ENCODE measurements around the gene OLFML3.

OLFML3 gene

GRCh38 chr1:113977906-113978305, 1.4 kb upstream of the OLFML3 start:
- ChIA-PET CTCF (interaction anchor here (0.7 to 7.7 kb wide), 19 partner anchors 13 to 1075 kb away, joined by 3 to 99 read pairs (median 4); partner anchors contain the start of gene SYT6), POLR2A (no interaction called here)
- Histone ChIP-seq H3K36me3 (ENCODE audit: control insufficient read depth in 2 of 2, insufficient read depth in 1 of 2, low read length in 2 of 2) (peaks cover 0 to 23% of the 10 kb centered on the region in 2 experiments; a peak in 1 of 3 replicates), H3K9me3 (ENCODE audit: control insufficient read depth, insufficient read depth, low read depth, low read length) (no peaks in the 10 kb centered on the region), H3K4me3 (ENCODE audit: low read depth, low read length) (no peak overlapping the region), H3K27ac (ENCODE audit: extremely low read depth, low read depth, low read length) (no peak overlapping the region), H3K4me1 (ENCODE audit: control insufficient read depth, insufficient read depth, low read length) (peaks cover 5% of the 10 kb centered on the region; the same call in 1 of the 2 replicates)
- TF ChIP-seq ZNF155 (tag by site-specific recombination; IDR thresholded peaks at IDR 0.05) (no peak), ZNF324 (tag by site-specific recombination; IDR thresholded peaks at IDR 0.05) (no peak), ZNF350 (tag by site-specific recombination; IDR thresholded peaks at IDR 0.05) (no peak), ZNF398 (tag by site-specific recombination; IDR thresholded peaks at IDR 0.05) (no peak), ZBTB6 (tag by site-specific recombination; IDR thresholded peaks at IDR 0.05) (no peak), ZNF558 (tag by site-specific recombination; IDR thresholded peaks at IDR 0.05) (no peak), ZNF530 (tag by site-specific recombination; IDR thresholded peaks at IDR 0.05; ENCODE audit: low read depth) (no peak), ZNF596 (tag by site-specific recombination; IDR thresholded peaks at IDR 0.05) (no peak)

GRCh38 chr1:113980110-113980509, 836 bp downstream of the OLFML3 start:
- H3K4me3 ChIP-seq (ENCODE audit: low read depth, low read length), result no peak overlapping the region
- TF ChIP-seq ZNF544 (tag by site-specific recombination; IDR thresholded peaks at IDR 0.05) (0 out of 2 replicates have a peak, but pooled peaks have one; percentile 11), ZIC2 (tag by site-specific recombination; IDR thresholded peaks at IDR 0.05) (peak; percentile 56), ZBTB6 (tag by site-specific recombination; IDR thresholded peaks at IDR 0.05) (no peak)
- H3K27ac ChIP-seq (ENCODE audit: extremely low read depth, low read depth, low read length), result no peak overlapping the region
- H3K9me3 ChIP-seq (ENCODE audit: control insufficient read depth, insufficient read depth, low read depth, low read length), result no peaks in the 10 kb centered on the region
- POLR2A ChIA-PET, result no interaction called here
- peaks cover 0 to 2% of the 10 kb centered on the region in 2 experiments; a peak in 1 of 3 replicates for H3K36me3 ChIP-seq (ENCODE audit: control insufficient read depth in 2 of 2, insufficient read depth in 1 of 2, low read length in 2 of 2)
- peaks cover 5% of the 10 kb centered on the region; the same call in 1 of the 2 replicates for H3K4me1 ChIP-seq (ENCODE audit: control insufficient read depth, insufficient read depth, low read length)
- CTCF ChIA-PET, result interaction anchor here (0.5 to 7.7 kb wide), 14 partner anchors 11 to 1077 kb away, joined by 3 to 99 read pairs (median 4); no protein-coding TSS in a partner anchor

GRCh38 chr1:113981962-113982931, 3.0 kb downstream of the OLFML3 start:
- Histone ChIP-seq H3K27ac (ENCODE audit: extremely low read depth, low read depth, low read length) (no peak overlapping the region), H3K4me3 (ENCODE audit: low read depth, low read length) (no peak overlapping the region), H3K4me1 (ENCODE audit: control insufficient read depth, insufficient read depth, low read length) (peaks cover 5% of the 10 kb centered on the region; the same call in 1 of the 2 replicates), H3K36me3 (ENCODE audit: control insufficient read depth in 2 of 2, insufficient read depth in 1 of 2, low read length in 2 of 2) (no peaks in the 10 kb centered on the region), H3K9me3 (ENCODE audit: control insufficient read depth, insufficient read depth, low read depth, low read length) (no peaks in the 10 kb centered on the region)
- ChIA-PET CTCF (interaction anchor here (7.7 kb wide), 1 partner anchor 301 kb away, joined by 99 read pairs; no protein-coding TSS in a partner anchor), POLR2A (no interaction called here)
- TF ChIP-seq ZNF18 (tag by site-specific recombination; IDR thresholded peaks at IDR 0.05) (no peak), PRDM2 (tag by site-specific recombination; IDR thresholded peaks at IDR 0.05; ENCODE audit: borderline replicate concordance) (no peak), ZNF600 (tag by site-specific recombination; IDR thresholded peaks at IDR 0.05) (no peak), ZFHX2 (tag by site-specific recombination; conservative IDR thresholded peaks at IDR 0.05) (no peak)

Data from HEK293 (cell line).